Loucy (cell line): ENCODE results near the gene ZCCHC12.

Experiments used
- H2AFZ ChIP-seq: fragments of 200-600 bp; sonication (generic); 2 replicates; pipeline ENCODE4 v1.6.0; 2016; ENCODE audit warnings: antibody characterized with exemption, mild to moderate bottlenecking, low read length, moderate library complexity
- H3F3A ChIP-seq: fragments of 200-600 bp; 2 replicates; pipeline ENCODE4 v1.6.0; 2016; ENCODE audit warnings: antibody characterized with exemption, low read depth, mild to moderate bottlenecking
- H3K27me3 ChIP-seq: fragments of 200-600 bp; sonication (generic); 2 replicates; pipeline ENCODE4 v1.6.1; 2014; ENCODE audit warnings: low read length, mild to moderate bottlenecking; ENCODE audit not compliant: insufficient read depth, poor library complexity, severe bottlenecking
- H3K36me3 ChIP-seq: fragments of 200-600 bp; sonication (generic); 2 replicates; pipeline ENCODE4 v1.6.1; 2016; ENCODE audit warnings: low read length; ENCODE audit not compliant: insufficient read depth
- H3K4me1 ChIP-seq: fragments of 200-600 bp; sonication (generic); 2 replicates; pipeline ENCODE4 v1.5.1; 2014; ENCODE audit warnings: low read length, mild to moderate bottlenecking; ENCODE audit not compliant: insufficient read depth, poor library complexity, severe bottlenecking
- H3K4me2 ChIP-seq: fragments of 200-600 bp; sonication (generic); 2 replicates; pipeline ENCODE4 v1.6.0; 2014; ENCODE audit warnings: antibody characterized with exemption, low read length, low read depth, mild to moderate bottlenecking; ENCODE audit not compliant: poor library complexity, severe bottlenecking
- H3K4me3 ChIP-seq: fragments of 200-600 bp; sonication (generic); 2 replicates; pipeline ENCODE4 v1.5.1; 2014; ENCODE audit warnings: low read length, mild to moderate bottlenecking, mixed read lengths; ENCODE audit not compliant: poor library complexity, severe bottlenecking
- H3K79me2 ChIP-seq: fragments of 200-600 bp; sonication (generic); 2 replicates; pipeline ENCODE4 v1.6.1; 2014; ENCODE audit warnings: low read length; ENCODE audit not compliant: insufficient read depth
- H3K9ac ChIP-seq: fragments of 200-600 bp; sonication (generic); 2 replicates; pipeline ENCODE4 v1.6.0; 2014; ENCODE audit warnings: mild to moderate bottlenecking, low read depth, low read length, moderate library complexity; ENCODE audit not compliant: poor library complexity, severe bottlenecking
- H3K9me2 ChIP-seq: fragments of 200-600 bp; sonication (generic); replicated peaks from 2 replicates; pipeline ENCODE4 v1.6.1; 2016; ENCODE audit warnings: low read depth, low read length, mixed read lengths
- H3K9me3 ChIP-seq: fragments of 200-600 bp; sonication (generic); 2 replicates; pipeline ENCODE4 v1.6.1; 2014; ENCODE audit warnings: mild to moderate bottlenecking, antibody characterized with exemption, low read length, low read depth; ENCODE audit not compliant: insufficient read depth
- H4K20me1 ChIP-seq: fragments of 200-600 bp; sonication (generic); 2 replicates; pipeline ENCODE4 v1.6.0; 2014; ENCODE audit warnings: antibody characterized with exemption, low read length, mild to moderate bottlenecking; ENCODE audit not compliant: insufficient read depth, poor library complexity, severe bottlenecking
- EZH2phosphoT487 ChIP-seq: fragments of 200-600 bp; IDR thresholded peaks from 2 replicates; pipeline ENCODE4 v1.6.1; 2018; ENCODE audit warnings: antibody characterized with exemption, mild to moderate bottlenecking, moderate library complexity, borderline replicate concordance
- TF ChIP-seq, protein P1 (sequence below): fragments of 200-600 bp; sonication (generic); conservative IDR thresholded peaks from 2 replicates; pipeline ENCODE4 v1.5.1; 2014; ENCODE audit warnings: mild to moderate bottlenecking, antibody characterized with exemption, low read length

ZCCHC12 gene

DNA sequence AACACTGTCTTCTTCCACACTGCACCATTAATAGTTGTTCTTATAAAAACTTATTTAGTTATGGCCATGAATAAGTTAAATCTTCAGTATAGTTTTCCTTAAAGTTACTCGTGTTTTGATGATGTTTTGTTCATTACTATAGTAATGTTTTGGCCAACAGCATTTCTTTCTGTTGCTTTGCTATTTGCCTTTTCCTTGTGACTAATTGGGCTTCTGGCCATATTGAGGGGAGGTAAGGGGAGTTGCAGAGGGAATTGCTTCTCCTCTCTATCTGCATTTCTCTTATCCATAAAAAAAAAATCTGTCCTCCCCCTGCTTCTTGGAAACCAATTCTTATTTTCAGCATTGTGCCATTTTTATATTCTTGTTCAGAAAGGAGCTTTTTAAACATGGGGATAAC, 42.7 kb upstream of the ZCCHC12 start:
- Histone ChIP-seq H3K4me3 (no peak overlapping the region), H3K9me3 (no peaks in the 10 kb centered on the region)
- TF ChIP-seq EZH2phosphoT487: no peak
- TF ChIP-seq, protein P1, sequence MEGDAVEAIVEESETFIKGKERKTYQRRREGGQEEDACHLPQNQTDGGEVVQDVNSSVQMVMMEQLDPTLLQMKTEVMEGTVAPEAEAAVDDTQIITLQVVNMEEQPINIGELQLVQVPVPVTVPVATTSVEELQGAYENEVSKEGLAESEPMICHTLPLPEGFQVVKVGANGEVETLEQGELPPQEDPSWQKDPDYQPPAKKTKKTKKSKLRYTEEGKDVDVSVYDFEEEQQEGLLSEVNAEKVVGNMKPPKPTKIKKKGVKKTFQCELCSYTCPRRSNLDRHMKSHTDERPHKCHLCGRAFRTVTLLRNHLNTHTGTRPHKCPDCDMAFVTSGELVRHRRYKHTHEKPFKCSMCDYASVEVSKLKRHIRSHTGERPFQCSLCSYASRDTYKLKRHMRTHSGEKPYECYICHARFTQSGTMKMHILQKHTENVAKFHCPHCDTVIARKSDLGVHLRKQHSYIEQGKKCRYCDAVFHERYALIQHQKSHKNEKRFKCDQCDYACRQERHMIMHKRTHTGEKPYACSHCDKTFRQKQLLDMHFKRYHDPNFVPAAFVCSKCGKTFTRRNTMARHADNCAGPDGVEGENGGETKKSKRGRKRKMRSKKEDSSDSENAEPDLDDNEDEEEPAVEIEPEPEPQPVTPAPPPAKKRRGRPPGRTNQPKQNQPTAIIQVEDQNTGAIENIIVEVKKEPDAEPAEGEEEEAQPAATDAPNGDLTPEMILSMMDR: no peak

DNA sequence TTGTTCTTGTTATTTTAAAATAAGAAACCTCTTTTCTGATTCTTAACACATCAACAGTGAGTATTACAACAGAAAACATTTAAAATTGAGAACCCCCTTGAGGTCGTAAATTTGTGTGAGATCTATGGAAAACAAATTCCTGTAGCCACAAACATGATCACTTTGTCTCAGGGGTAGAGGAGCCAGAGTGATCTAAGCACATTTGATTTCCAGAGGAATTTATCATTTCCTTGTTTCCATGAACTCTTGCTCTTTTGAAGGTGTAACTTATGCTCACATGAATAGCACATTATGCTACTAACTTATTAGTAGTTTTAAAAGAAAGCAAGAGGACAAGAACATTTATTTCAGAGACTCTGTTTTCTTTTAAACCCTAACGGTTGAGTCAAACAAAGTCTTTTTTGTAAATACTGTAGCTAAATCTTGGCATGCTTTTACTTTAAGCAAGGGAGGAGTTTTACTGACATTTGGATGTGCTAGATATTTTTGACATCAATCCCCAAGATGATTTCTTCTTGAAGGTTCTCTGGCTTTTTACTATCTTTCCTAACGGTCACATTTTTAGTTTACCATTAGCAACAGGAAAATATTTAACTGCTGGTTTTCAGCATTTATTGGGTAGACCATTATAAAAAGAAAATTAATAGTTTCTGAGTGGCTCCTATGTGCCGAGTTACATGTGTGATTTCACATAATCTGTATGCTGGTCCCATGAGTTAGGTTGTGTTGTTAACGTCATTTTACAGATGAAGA, 27.9 kb upstream of the ZCCHC12 start:
- H3K4me1 ChIP-seq: no peaks in the 10 kb centered on the region
- no peak for TF ChIP-seq EZH2phosphoT487
- H3K9ac ChIP-seq: no peak overlapping the region
- no peak overlapping the region for H3K4me3 ChIP-seq
- H3K4me2 ChIP-seq: no peak overlapping the region
- H3K79me2 ChIP-seq: no peaks in the 10 kb centered on the region
- no peak overlapping the region for H2AFZ ChIP-seq
- H4K20me1 ChIP-seq: no peaks in the 10 kb centered on the region
- H3K9me2 ChIP-seq: no peaks in the 10 kb centered on the region
- no peaks in the 10 kb centered on the region for H3F3A ChIP-seq
- no peaks in the 10 kb centered on the region for H3K9me3 ChIP-seq
- H3K36me3 ChIP-seq: no peaks in the 10 kb centered on the region
- no peaks in the 10 kb centered on the region for H3K27me3 ChIP-seq

More for the DNA sequence above, 42.7 kb upstream of the ZCCHC12 start:
- H2AFZ ChIP-seq: no peak overlapping the region
- H3K27me3 ChIP-seq: no peaks in the 10 kb centered on the region
- no peaks in the 10 kb centered on the region for H3K79me2 ChIP-seq
- no peaks in the 10 kb centered on the region for H3K36me3 ChIP-seq
- no peaks in the 10 kb centered on the region for H3K9me2 ChIP-seq
- H3K9ac ChIP-seq: no peak overlapping the region
- no peak overlapping the region for H3K4me2 ChIP-seq
- no peaks in the 10 kb centered on the region for H3F3A ChIP-seq
- no peaks in the 10 kb centered on the region for H4K20me1 ChIP-seq
- H3K4me1 ChIP-seq: no peaks in the 10 kb centered on the region

DNA sequence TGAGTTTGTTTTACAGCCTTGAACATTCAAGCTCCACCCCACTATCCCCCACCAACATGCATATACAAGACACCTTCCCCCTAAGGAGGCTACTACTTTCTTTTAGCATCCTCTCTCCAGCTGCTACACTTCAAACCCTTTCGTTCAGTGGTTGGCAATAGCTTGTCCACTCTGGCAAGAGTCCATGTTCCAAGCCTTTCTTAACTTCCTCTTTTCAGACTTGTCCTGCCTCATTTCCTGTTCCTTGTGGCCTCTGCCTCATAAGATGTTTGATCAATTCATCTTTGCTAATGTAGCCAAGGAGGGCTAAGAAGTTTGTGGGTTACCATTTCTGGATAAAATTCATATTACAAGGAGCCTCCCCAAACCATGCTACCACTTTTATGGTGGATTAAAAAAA, 20.8 kb upstream of the ZCCHC12 start:
- Histone ChIP-seq H3K4me3 (no peak overlapping the region), H3K9me3 (no peaks in the 10 kb centered on the region), H3K4me1 (no peaks in the 10 kb centered on the region), H3K36me3 (no peaks in the 10 kb centered on the region), H3K9me2 (no peaks in the 10 kb centered on the region), H3K4me2 (no peak overlapping the region), H3K9ac (no peak overlapping the region), H3F3A (no peaks in the 10 kb centered on the region), H2AFZ (no peak overlapping the region), H3K27me3 (no peaks in the 10 kb centered on the region), H4K20me1 (no peaks in the 10 kb centered on the region), H3K79me2 (no peaks in the 10 kb centered on the region)
- TF ChIP-seq EZH2phosphoT487: no peak
- TF ChIP-seq, protein P1: no peak
